GM19467 (cell line): ENCODE results near the gene C2orf81.
"Not testable (repeated sequence)": the region's sequence is repeated elsewhere in the genome, so short reads cannot be mapped to it uniquely, and the experiment has no call there.

Source experiments
- ATAC-seq: cut with Tn5 transposase; IDR thresholded peaks from one replicate; pipeline ENCODE4 v1.9.1; 2021; ENCODE audit warnings: mild to moderate bottlenecking, moderate library complexity; ENCODE audit not compliant: unreplicated experiment

Gene C2orf81

DNA sequence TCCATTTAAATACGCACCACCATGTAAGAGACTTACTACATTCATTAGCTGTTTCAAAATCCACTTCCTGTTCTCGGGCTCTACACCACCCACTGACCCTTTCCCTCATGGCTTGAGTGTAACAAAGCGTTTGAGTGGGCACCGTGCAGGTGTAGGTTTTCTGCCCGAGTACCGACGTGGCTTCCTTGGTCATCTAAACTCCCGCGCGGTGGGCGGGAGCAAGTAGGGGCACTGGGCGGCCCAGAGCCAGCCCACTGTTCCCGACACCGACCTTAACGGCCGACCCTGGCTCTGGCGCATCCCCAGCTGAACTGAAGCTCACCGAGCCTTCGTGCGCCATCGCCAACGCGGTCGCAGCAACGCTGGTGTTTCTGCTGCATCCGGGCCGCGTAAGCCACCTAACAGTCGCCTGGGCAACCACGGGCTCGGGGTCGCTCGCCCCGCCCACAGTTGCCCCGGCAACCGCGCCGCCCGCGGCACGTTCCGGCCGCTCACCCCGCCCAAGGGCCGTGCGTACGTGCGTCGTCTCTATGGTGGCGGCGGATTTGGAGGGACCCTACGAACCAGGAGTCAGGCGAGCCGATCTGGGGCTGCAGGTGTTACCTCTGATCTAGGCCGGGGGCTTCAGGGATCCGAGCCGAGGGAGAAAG, at the start of gene C2orf81, which contains the start of gene WDR54:
Gene C2orf81 (minus strand): TSS at position 399 of the 650 bp plus-strand sequence. CDS start 59 bp downstream, at position 340.
Gene WDR54 (plus strand): TSS at position 510 of the 650 bp plus-strand sequence. CDS start 424 bp downstream, outside the sequence.
- peak; percentile 90 for ATAC-seq

GRCh38 chr2:74470742-74471141, 49.3 kb upstream of the C2orf81 start:
- ATAC-seq, result not testable (repeated sequence)

DNA sequence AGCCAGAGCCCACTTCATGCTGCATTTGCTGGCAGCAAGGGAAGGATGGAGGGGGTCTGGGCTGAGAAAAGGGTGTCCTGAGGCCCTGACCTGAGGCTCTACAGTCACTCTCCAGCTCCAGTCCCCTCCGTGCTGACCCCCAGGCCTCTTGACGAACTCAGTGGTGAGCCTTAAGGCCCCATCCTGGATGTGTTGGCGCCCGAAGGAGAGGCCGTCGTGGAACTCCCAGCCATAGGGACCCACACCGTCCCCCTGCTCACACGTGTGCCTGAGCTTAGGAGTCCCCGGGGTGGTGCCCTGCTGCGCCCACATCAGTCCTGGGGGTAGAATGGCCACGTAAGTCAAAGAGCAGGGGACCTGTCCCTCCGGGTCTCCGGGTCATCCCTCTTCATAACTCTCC, 43.0 kb upstream of the C2orf81 start:
- no peak for ATAC-seq

- no peak for ATAC-seq
These were observed 41.3 kb upstream of the C2orf81 start for GRCh38 chr2:74462786-74463105.

- no peak for ATAC-seq
These were observed 40.8 kb upstream of the C2orf81 start for GRCh38 chr2:74462054-74462785.

DNA sequence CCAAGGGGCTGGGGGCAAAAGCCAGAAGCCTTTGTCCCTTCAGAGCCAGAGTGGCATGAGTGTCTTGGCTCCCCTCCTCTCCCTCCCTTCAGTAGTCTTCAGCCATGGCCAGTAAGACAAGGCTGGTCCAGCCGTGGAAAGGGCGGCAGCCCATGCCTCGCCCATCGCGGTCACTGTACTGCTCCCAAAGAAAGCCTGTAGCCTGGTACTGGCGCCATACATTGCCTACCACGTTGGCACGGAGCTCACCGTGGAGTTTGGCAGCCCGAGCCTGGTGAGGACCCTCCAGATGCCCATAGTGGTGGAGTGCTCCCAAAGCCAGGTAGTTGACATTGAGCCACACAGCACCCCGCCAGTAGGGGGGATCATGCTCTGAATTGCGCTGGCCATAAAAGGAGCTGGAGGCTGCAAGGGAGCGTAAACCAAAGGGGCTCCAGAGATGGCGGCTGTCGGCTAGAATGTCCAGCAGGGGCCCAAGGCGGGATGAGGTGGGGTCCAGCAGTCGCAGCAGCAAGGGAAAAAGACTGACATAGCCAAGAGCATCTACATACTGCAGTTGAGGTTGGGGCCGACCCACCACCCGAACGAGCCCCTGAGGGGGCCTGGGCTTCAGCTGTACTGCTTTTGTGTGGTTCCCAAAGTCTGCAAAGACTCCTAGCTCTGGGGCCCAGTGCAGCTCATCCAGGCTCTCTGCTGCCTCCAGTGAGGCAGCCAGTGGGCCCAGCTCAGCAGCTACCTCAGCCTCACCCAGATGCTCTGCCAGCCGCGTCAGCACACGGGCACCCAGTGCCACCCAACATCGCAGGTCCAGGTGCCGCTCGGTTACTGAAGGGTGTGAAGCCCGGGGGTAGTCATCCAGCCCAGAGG, 40.0 kb upstream of the C2orf81 start:
- ATAC-seq, result no peak

GRCh38 chr2:74460187-74460586, 38.8 kb upstream of the C2orf81 start:
- ATAC-seq, result not testable (repeated sequence)

DNA sequence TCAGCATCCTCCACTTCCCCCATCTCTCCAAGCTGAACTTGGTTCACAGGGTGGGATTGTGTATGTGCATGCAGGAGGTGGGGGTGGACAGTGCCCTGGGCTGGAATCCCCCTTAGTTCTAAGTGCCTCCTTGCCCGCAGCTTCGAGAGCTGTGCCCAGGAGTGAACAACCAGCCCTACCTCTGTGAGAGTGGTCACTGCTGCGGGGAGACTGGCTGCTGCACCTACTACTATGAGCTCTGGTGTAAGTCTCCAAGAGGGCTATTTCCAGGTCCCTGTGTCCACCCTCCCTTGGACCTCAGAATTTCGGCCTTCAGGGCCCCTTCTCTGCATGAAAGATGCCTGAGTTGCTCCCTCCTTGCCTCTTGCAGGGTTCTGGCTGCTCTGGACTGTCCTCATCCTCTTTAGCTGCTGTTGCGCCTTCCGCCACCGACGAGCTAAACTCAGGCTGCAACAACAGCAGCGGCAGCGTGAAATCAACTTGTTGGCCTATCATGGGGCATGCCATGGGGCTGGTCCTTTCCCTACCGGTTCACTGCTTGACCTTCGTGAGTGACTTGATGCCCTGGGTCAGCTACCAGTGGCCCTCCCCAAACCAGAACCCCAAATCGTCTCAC, 38.2 kb upstream of the C2orf81 start:
- not testable (repeated sequence) for ATAC-seq

DNA sequence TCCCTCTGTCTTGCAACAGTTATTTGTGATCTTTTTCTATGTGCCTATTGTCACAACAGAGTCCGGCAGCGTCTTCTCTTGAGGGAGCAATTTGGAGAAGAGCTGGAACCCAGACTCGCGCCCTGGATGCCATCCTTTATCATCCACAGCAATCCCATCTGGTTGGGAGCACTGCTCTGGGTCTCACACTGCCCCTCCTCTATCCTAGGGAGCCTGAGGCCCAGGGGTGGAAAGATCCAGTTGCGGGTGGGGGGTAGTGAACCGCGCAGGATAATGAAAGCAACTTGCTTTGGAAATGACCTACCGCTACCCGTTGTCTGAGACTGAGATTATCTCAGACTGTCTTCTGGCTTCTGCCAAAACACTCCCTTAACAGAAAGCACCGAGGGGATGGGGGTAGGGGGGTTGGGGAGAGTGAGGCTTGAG, 37.5 kb upstream of the C2orf81 start:
- no peak for ATAC-seq

DNA sequence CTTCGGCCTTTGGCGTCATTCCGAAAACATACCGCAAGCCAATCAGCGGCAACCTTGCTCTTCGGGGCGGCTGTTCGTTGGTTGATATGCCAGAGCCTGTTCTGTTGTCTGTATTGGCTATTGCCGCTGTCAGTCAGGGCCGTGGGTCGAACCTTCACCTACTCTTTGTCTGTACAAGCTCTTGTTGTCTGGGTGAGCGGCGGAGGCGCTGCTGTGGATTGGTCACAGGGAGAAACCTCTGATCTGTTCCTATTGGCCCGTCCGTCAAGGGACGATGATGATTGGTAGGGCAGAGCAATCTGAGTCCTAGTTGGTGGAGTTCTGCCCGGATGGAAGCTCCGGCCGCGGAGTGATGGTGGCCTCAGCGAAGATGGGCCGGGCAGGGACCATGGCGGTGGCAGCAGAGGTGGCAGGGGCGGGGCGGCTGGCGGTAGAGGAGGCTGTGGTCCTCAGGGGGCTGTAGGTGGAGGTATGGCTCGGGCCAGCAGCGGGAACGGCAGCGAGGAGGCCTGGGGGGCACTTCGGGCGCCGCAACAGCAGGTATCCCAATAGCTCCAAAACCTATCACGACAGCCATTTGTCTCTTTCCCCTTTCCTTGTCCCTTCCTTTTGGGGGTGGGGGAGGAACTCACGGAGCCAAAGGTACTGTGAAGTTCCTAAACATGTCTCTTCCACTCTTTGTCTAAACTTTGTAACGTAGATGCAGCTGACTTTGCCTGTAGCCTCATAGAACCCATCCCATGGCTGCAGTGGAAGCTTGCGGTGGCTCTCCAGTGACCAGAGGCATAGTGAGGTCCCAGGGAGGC, 36.9 kb upstream of the C2orf81 start, which contains the start of gene WBP1:
Gene WBP1 (plus strand): TSS at position 307 of the 806 bp plus-strand sequence. CDS start 165 bp downstream, at position 472.
- ATAC-seq, result peak; percentile 78

DNA sequence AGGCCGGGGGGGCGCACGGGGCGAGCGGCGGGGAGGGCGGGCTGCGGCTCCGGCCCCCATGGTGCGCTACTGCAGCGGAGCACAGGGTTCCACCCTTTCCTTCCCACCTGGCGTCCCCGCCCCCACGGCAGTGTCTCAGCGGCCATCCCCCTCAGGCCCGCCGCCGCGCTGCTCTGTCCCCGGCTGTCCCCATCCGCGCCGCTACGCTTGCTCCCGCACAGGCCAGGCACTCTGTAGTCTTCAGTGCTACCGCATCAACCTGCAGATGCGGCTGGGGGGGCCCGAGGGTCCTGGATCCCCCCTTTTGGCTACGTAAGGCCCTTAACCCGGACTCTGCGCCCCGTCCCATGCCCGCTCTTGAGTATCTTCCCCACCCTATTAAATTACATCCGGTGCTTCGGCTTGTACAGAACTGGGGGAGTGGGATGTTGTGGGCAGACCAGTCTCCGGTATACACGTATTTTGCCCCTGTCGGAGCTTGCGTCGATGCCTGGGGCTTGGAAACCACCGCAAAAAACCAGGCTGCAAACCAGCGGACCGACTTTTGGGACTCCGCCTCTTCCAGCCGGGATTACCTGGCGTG, 36.2 kb upstream of the C2orf81 start:
- ATAC-seq, result peak; percentile 26

DNA sequence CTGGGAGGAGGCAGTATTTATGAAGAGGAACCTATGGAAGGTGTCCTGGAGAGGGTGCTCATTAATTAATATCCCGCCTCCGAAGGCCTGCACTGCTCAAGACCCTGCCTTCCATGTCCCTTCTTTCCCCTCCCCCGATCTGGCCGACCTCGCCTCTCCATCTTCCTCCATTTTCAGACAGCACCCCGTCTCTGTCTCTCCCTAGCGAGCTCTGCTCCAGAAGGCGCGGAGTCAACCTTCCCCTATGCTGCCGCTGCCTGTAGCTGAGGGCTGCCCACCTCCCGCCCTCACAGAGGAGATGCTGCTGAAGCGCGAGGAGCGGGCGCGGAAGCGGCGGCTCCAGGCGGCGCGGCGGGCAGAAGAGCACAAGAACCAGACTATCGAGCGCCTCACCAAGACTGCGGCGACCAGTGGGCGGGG, 35.7 kb upstream of the C2orf81 start:
- ATAC-seq, result no peak

GRCh38 chr2:74454654-74455511, 33.5 kb upstream of the C2orf81 start, which contains the start of gene INO80B:
Gene INO80B, plus strand, starts transcription at chr2:74455087. Its CDS starts 30 bp downstream, at chr2:74455117.
- peak; percentile 51 for ATAC-seq

DNA sequence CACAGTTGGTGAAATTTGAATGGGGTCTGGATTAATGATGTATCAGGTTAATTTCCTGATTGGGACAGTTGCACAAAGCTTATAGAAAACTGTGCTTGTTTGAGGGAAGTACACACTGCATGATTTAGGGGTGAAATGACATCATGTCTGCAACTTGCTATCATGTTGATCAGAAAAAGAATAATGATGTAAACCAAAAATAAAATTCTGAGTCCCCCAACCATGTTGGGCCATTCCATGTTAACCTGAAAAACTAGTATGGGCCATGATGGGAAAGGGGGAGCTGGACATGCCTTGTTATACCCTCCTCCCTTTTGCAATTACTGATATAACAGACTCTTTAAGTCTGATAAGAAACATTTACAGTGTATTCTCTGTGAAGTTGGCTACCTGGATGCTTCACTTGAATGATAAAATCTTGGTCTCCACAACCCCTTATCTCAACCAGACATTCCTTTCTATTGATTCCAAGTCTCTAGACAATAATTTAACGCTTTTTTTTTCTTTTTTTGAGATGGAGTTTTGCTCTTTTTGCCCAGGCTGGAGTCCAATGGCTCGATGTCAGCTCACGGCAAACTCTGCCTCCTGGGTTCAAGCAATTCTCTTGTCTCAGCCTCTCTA, 29.3 kb upstream of the C2orf81 start:
- ATAC-seq, result no peak

- ATAC-seq, result no peak
These were observed 27.4 kb upstream of the C2orf81 start for GRCh38 chr2:74448771-74449170.

DNA sequence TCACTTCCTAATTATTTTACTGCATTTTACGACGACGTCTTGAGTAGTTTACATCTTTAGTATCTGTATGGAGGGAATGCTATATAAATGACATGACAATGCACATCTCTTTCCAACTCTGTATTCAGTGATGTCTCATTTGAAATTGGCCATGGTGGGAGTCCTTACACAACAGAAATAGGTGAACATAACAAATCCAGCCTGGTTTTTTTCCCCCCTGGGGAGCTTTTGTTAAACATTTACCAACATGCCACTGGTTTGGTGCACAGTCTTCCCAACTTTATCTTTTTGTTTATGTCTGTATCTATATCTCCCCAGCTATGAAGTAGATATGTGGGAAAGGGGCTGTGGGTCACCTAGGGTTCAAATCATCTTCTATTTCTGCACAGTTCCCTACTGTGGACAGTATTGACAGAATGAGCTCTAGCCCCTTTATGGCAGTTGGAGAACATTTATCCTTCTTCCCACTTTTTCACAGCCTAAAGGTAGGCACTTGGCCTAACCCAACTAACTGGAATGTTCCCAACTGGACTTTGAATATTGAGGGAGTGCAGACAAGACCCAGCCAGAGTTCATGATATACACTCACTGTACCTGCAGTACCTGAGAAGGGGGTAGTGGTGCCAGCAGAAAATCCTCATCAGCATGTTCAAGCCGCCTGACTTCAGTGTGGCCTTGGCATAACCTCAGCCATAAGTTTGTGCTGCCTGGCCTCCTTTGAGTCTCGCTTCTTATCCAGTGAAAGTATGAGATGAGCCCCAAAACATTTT, 26.0 kb upstream of the C2orf81 start:
- no peak for ATAC-seq
